ENCODE measurements around the gene VBP1.
"Not testable (repeated sequence)": the region's sequence is repeated elsewhere in the genome, so short reads cannot be mapped to it uniquely, and the experiment has no call there.

The VBP1 gene

GRCh38 chrX:155263854-155264628, 47.8 kb downstream of the VBP1 start, which contains the start of gene RAB39B:
Gene RAB39B (minus strand): TSS chrX:155264491. CDS start chrX:155264288, 203 bp downstream.
- peak; percentile 64 for DNase-seq (ENCODE audit: low spot score)

DNA sequence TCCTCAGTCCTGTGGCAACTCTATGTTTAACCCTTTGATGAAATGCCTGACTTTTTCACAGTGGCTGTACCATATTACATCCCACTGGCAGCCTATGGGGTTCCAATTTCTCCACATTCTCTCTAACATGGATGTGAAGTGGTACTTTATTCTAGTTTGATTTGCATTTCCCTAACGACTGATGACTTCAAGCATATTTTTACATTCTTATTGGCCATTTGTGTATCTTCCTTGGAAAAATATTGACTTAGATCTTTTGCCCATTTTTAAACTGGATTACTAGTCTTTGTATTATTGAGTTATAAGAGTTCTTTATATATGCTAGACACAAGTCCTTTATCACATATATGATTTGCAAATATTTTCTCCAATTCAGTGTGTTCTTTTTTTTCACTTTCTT, 50.2 kb downstream of the VBP1 start:
- no peak for DNase-seq (ENCODE audit: low spot score)

GRCh38 chrX:155267995-155268394, 51.7 kb downstream of the VBP1 start:
- not testable (repeated sequence) for DNase-seq (ENCODE audit: low spot score)

GRCh38 chrX:155270969-155271368, 54.7 kb downstream of the VBP1 start:
- no peak for DNase-seq (ENCODE audit: low spot score)

GRCh38 chrX:155279873-155280272, 63.6 kb downstream of the VBP1 start:
- DNase-seq (ENCODE audit: low spot score), result no peak
